OCI-LY1 (cell line): ENCODE measurements around the gene BMF.

Experiments
- CTCF ChIP-seq: fragments of 200-600 bp; sonication (generic), shearing (Covaris generic); IDR thresholded peaks from 2 replicates; pipeline ENCODE4 v1.5.1; 2017; ENCODE audit warnings: mild to moderate bottlenecking, antibody characterized with exemption, low read length, moderate library complexity, mixed read lengths
- EZH2 ChIP-seq: fragments of 200-600 bp; sonication (generic), shearing (Covaris generic); IDR thresholded peaks from 2 replicates; pipeline ENCODE4 v1.8.0; 2017; ENCODE audit warnings: borderline replicate concordance, mixed run types, mild to moderate bottlenecking, antibody characterized with exemption, low read length, moderate library complexity, mixed read lengths

GRCh38 chr15:40100947-40101905, 7.5 kb downstream of the BMF start:
- no peak for TF ChIP-seq CTCF
- TF ChIP-seq EZH2, result no peak
